ENCODE measurements around the gene NNMT.
A peak's percentile ranks its signal among the peaks of the same experiment; 100 is the strongest.

DNA sequence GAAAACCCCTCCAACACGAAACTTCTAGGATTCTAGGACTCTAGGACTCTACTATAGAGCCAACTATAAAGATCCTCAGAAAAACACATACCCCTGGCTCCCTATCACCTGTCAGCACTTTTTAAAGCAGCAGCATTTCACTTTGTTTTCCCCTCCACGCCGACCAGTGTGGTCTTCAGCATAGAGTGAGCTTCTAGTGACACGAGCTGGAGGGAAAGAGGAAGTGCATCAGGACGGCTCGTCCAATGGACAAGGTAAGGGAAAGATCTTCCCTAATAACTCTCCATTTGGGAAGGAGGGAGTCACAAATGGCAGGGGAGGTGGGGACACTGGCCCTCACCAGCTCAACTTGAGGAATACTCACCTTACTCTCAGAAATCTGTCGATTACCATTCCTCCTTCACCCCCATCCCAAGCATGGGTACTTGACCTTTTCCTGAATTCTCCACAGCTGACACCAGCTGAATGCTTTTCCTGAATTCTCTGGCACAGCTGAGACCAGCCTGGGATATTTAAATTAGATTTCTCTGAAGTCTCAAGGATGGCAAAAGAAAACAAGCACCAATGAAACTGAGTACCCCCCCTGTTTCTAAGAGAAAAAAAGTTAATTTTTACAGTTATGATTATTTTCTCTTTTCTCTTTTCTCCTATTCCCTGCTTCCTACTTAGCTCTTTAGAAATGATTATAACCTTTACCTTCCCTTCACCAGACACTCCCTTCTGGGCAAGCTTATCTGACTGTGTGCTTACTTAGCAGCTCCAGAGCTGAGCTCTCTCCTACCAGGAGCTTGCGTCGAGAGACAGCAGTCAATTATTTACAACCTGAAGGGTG lies 33.3 kb upstream of the NNMT start:
- TF ChIP-seq, protein P1, sequence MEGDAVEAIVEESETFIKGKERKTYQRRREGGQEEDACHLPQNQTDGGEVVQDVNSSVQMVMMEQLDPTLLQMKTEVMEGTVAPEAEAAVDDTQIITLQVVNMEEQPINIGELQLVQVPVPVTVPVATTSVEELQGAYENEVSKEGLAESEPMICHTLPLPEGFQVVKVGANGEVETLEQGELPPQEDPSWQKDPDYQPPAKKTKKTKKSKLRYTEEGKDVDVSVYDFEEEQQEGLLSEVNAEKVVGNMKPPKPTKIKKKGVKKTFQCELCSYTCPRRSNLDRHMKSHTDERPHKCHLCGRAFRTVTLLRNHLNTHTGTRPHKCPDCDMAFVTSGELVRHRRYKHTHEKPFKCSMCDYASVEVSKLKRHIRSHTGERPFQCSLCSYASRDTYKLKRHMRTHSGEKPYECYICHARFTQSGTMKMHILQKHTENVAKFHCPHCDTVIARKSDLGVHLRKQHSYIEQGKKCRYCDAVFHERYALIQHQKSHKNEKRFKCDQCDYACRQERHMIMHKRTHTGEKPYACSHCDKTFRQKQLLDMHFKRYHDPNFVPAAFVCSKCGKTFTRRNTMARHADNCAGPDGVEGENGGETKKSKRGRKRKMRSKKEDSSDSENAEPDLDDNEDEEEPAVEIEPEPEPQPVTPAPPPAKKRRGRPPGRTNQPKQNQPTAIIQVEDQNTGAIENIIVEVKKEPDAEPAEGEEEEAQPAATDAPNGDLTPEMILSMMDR (IDR thresholded peaks at IDR 0.05) = peak; percentile 76
- TF ChIP-seq EZH2 (IDR thresholded peaks at IDR 0.05; ENCODE audit: borderline replicate concordance, insufficient read depth, low read depth, low read length, poor library complexity, severe bottlenecking) = no peak

Data from B cell (primary cell).